C4-2B (cell line): ENCODE data around the gene ADAM8.

Experiments
- H3K27ac ChIP-seq: fragments of 450-650 bp; 2 replicates; pipeline ENCODE4 v1.5.1; 2017
- ZFX ChIP-seq: fragments of 450-650 bp; IDR thresholded peaks from 2 replicates; pipeline ENCODE4 v1.6.1; 2017
- TF ChIP-seq, protein P1 (sequence below): fragments of 450-650 bp; conservative IDR thresholded peaks from 2 replicates; pipeline ENCODE4 v1.5.1; 2017; ENCODE audit warnings: mild to moderate bottlenecking

Gene ADAM8

DNA sequence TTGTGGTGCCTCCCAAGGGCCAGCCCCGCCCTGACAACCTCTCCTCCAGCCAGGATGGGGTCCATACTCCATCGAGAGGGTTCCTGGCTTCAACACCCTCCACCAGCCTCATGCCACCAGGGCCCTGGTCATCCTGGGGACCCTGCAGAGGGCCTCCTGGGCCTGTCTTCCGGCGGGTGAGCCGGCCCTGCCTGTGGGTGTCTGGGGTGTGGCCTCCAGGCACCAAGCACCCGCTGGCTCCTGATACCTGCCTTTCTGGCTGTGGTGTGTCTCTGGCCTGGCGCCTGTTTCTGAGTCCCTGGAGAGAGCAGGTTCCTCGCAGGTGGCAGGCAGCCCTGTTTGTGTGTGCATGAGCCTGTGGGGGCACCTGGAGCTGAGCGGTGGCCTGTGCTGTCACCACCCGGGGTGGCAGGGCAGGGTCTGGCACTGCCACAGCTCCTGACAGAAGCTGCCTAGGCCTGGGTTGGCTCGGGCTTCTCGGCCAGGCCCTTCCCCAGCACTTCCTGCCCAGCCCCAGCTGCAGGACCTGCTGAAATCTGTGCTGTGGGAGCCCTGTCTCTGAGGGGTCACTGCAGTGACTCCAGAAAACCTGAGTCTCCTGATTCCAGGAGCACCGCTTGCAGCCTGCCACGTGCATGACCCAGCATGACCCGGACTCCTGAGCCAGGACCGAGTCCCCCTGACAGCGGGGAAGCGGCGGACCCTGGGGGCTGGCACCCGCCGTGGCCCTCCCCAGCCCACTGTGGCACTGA is 18.4 kb downstream of the ADAM8 start:
- TF ChIP-seq ZFX = no peak
- TF ChIP-seq, protein P1, sequence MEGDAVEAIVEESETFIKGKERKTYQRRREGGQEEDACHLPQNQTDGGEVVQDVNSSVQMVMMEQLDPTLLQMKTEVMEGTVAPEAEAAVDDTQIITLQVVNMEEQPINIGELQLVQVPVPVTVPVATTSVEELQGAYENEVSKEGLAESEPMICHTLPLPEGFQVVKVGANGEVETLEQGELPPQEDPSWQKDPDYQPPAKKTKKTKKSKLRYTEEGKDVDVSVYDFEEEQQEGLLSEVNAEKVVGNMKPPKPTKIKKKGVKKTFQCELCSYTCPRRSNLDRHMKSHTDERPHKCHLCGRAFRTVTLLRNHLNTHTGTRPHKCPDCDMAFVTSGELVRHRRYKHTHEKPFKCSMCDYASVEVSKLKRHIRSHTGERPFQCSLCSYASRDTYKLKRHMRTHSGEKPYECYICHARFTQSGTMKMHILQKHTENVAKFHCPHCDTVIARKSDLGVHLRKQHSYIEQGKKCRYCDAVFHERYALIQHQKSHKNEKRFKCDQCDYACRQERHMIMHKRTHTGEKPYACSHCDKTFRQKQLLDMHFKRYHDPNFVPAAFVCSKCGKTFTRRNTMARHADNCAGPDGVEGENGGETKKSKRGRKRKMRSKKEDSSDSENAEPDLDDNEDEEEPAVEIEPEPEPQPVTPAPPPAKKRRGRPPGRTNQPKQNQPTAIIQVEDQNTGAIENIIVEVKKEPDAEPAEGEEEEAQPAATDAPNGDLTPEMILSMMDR = no peak
- H3K27ac ChIP-seq = peak overlapping the region; percentile 84

DNA sequence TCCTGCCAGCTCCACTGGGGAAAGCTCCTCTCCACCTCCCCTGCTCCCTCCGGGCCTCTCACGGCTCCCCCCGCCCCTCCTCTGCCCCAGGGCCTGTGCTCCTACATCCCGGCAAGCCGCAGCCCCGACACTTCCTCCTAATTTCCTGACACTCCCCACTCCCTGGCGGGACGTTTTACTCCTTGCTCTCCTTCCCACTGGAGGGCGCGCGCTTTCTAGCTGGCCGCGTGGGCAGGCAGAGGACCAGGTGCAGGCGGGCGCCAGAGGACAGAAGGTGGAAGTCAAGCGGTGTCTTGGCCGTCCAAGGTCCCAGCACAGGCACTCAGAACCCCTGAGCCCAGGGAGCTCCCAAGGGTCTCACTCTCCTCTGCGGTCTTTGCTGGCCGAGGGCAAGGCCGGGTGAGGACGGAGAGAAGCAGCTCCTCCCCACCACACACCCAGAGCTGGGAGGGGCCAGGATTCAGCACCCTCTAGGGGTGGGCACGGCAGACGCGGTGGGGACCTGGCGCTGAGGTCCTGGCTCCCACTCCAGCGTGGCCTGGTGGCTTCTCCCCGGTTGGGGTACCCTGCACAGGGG is 19.1 kb downstream of the ADAM8 start:
- 0 out of 2 replicates have a peak, but pooled peaks have one; percentile 29 for TF ChIP-seq ZFX
- TF ChIP-seq, protein P1 = peak; percentile 88
- H3K27ac ChIP-seq = peak overlapping the region; percentile 84

DNA sequence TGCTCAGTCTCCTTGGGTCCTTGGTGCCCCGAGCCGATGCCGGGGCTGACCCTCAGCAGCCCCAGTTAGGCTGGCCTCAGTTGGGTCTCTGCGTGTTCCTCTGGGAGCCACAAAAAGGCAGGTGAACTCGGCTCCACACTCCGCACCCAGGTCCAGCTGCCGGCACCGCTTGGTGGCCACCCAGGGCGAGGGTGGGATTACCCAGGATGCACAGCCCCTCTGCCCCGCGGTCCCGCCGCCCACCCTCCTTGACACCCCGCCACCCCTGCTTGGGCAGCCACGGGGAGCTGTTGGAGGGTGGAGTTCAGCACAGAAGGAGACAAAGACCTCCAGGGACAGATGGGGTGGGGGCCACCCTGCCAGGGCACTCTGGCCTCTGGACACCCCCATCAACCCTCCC is 21.3 kb downstream of the ADAM8 start:
- TF ChIP-seq, protein P1 = no peak
- no peak for TF ChIP-seq ZFX
- H3K27ac ChIP-seq = no peak overlapping the region

DNA sequence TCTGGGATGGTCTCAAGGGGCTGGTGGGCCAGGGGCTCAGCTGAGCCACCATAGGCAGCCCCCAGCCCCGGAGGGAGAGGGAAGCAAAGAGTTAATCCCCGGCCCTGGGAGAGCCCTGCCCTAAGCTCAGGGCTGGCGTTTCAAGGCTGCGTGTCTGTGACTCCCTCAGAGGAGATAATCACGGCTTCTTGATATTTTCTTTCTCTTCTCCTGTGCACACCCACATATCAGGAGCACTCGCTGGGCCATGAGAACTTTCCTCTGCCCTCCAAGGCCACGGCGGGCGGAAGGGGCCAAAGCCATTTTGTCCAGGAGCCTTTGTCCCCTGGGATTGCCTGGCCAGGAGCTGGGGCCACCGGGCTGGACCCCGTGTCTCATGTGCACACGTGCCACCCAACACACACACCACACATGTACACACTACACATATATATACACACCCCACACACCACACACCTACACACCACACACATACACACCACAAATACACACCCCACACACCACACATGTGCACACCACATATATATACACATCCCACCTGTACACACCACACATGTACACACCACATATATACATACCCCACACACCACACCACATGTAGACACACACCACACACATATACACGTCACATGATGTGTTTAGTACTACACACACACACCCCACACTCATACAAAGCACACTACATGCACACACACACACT is 22.1 kb downstream of the ADAM8 start:
- TF ChIP-seq ZFX = no peak
- TF ChIP-seq, protein P1 = no peak
- no peak overlapping the region for H3K27ac ChIP-seq

DNA sequence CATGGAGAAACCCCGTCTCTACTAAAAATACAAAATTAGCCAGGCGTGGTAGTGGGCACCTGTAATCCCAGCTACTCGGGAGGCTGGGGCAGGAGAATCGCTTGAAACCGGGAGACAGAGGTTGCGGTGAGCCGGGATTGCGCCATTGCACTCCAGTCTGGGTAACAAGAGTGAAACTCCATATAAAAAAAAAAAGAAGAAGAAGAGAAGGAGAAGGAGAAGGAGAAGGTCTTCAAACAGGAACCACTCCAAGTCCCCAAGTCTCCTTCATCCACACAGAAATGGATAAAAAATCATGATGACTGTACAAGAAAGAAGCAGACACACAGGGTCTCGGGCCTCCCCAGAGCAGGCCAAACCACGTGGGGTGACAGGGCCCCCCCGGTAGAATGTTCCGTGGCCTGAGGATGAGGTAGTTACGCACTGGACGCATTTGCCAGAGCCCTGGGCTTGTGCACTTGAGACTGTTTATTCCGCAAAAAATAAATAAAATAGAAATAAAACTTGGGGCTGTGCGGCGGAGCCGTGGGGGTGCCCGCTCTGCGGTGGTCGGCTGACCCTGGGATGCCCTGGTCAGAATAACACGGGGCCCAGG is 23.2 kb downstream of the ADAM8 start:
- H3K27ac ChIP-seq = no peak overlapping the region
- TF ChIP-seq ZFX = no peak
- TF ChIP-seq, protein P1 = no peak

DNA sequence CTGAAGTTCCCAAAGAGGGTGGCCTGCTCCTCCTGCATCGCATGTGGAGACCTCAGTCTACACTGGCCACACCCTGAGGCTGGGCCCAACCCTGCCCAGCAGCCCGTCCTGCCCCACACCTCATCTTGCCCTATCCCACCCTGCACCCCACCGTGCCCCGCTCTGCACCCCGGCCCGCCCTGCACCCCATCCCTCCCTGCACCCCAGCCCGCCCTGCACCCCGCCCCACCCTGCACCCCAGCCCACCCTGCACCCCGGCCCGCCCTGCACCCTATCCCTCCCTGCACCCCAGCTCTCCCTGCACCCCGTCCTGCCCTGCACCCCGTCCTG is 24.5 kb downstream of the ADAM8 start:
- no peak overlapping the region for H3K27ac ChIP-seq
- no peak for TF ChIP-seq ZFX
- TF ChIP-seq, protein P1 = no peak
